Caco-2 (cell line): Measurements from ENCODE around the gene TMEM106A. TPM values are rescaled to one million over a fixed set of nuclear protein-coding genes. Genes with fewer than 3 reads are reported as not detected.
"Not testable (repeated sequence)": the region's sequence is repeated elsewhere in the genome, so short reads cannot be mapped to it uniquely, and the experiment has no call there.

ENCODE experiments used
- BruUV-seq: library from RNA; stranded (reverse); fragments of 400-500 nt; replicated peaks from 2 replicates; lab custom pipeline; 2021; lab: Mats Ljungman, UMichigan
- CTCF ChIA-PET: fragments of 300-600 bp; sonication (Branson Sonifier 250); formaldehyde crosslinking; loops from one replicate; lab custom pipeline; 2022; ENCODE audit warnings: antibody characterized with exemption; lab: Charles Lee
- POLR2A ChIA-PET: fragments of 300-600 bp; sonication (Branson Sonifier 250); formaldehyde crosslinking; loops from one replicate; lab custom pipeline; 2022; ENCODE audit warnings: antibody characterized with exemption; lab: Charles Lee
- DNase-seq, 2 experiments: peaks; one replicate each; pipeline versions ENCODE4 v3.0.0 to v3.0.0-alpha.2; 2020 to 2022
- H3K27me3 ChIP-seq: replicated peaks from 2 replicates; pipeline ENCODE4 v1.6.0; 2011; ENCODE audit warnings: low read length; ENCODE audit not compliant: control insufficient read depth, insufficient read depth
- H3K36me3 ChIP-seq: 2 replicates; pipeline ENCODE4 v1.5.1; 2011; ENCODE audit warnings: low read length; ENCODE audit not compliant: control insufficient read depth, insufficient read depth
- H3K4me1 ChIP-seq: fragments of 250-450 bp; sonication (Bioruptor Pico); 2 replicates; pipeline ENCODE4 v1.5.1; 2020; ENCODE audit warnings: mild to moderate bottlenecking
- H3K4me3 ChIP-seq: 2 replicates; pipeline ENCODE4 v1.5.1; 2011; ENCODE audit warnings: low read depth, mild to moderate bottlenecking, control low read depth, low read length
- H3K9me3 ChIP-seq: fragments of 250-450 bp; sonication (Bioruptor Pico); 2 replicates; pipeline ENCODE4 v1.5.1; 2020; ENCODE audit warnings: mild to moderate bottlenecking, moderate library complexity
- H3K27ac Mint-ChIP-seq: one replicate; pipeline ENCODE4 v1.8.0; 2022; ENCODE audit warnings: mixed read lengths; ENCODE audit not compliant: unreplicated experiment
- H3K27me3 Mint-ChIP-seq: one replicate; pipeline ENCODE4 v1.8.0; 2022; ENCODE audit warnings: mixed read lengths; ENCODE audit not compliant: insufficient read depth, unreplicated experiment
- H3K36me3 Mint-ChIP-seq: one replicate; pipeline ENCODE4 v1.8.0; 2022; ENCODE audit warnings: mild to moderate bottlenecking, mixed read lengths; ENCODE audit not compliant: insufficient read depth, unreplicated experiment
- H3K4me1 Mint-ChIP-seq: one replicate; pipeline ENCODE4 v1.8.0; 2022; ENCODE audit warnings: low read depth, mixed read lengths; ENCODE audit not compliant: unreplicated experiment
- H3K4me3 Mint-ChIP-seq: one replicate; pipeline ENCODE4 v1.8.0; 2022; ENCODE audit warnings: mild to moderate bottlenecking, moderate library complexity, mixed read lengths; ENCODE audit not compliant: unreplicated experiment
- H3K9me3 Mint-ChIP-seq: one replicate; pipeline ENCODE4 v1.8.0; 2022; ENCODE audit warnings: mixed read lengths; ENCODE audit not compliant: unreplicated experiment
- intact Hi-C: fragments of 100-400 bp; cut with micrococcal nuclease; formaldehyde crosslinking; loops from one replicate; pipeline ENCODE4 v1.10.0; 2022; ENCODE audit not compliant: unreplicated experiment
- total RNA-seq: library from RNA; stranded (reverse); gene quantifications from 2 replicates; pipeline ENCODE4 v1.2.3, GENCODE V29; 2022
- TF ChIP-seq, protein P1 (sequence below), 2 experiments: fragments of 200-600 bp in 1 of 2; IDR thresholded peaks; 1 replicate in 1 of 2; 2 replicates in 1 of 2; pipeline versions ENCODE4 v1.5.1 to v1.8.0; 2011 to 2022; ENCODE audit warnings: antibody characterized with exemption in 1 of 2, control low read depth in 1 of 2, inconsistent platforms in 1 of 2, low read depth in 1 of 2, low read length in 1 of 2, mild to moderate bottlenecking in 1 of 2, moderate library complexity in 1 of 2; ENCODE audit not compliant: insufficient read depth in 1 of 2, severe bottlenecking in 1 of 2, unreplicated experiment in 1 of 2

The TMEM106A gene
- total RNA-seq, 1 experiment from 2014 or later = 8.0 TPM

DNA sequence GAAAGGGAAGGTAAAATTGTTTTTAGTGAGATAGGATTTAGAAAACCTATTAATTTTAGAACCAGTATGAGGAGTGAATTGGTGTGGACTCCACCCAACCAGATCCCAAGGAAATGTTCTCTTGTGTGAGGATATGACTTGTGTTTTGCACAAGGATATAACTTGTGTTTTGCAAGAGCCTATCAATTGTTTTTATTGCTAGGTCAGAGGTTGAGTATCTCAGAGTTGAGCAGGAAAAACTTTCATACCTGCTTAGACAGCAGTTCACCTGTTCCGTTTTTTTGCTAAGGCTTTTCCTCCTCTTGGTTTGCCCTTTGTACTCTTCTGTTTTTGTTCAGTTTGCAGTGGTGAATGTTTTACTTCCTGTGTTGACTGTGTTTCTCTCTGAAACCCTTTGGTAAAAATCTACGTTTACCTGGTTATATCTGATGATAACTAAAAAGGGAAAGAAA, 35.5 kb upstream of the TMEM106A start:
- Histone ChIP-seq H3K4me3 (no peak overlapping the region), H3K4me1 (peaks cover 35% of the 10 kb centered on the region), H3K27me3 (no peaks in the 10 kb centered on the region), H3K9me3 (no peaks in the 10 kb centered on the region), H3K36me3 (no peaks in the 10 kb centered on the region)
- POLR2A ChIA-PET = interaction anchor here (1.3 kb wide), 1 partner anchor 140 kb away, joined by 5 read pairs; no protein-coding TSS in a partner anchor
- peaks cover 36% of the 10 kb centered on the region for H3K36me3 Mint-ChIP-seq
- intact Hi-C loops = no loop called here
- no TSS peak for BruUV-seq
- TF ChIP-seq, protein P1, sequence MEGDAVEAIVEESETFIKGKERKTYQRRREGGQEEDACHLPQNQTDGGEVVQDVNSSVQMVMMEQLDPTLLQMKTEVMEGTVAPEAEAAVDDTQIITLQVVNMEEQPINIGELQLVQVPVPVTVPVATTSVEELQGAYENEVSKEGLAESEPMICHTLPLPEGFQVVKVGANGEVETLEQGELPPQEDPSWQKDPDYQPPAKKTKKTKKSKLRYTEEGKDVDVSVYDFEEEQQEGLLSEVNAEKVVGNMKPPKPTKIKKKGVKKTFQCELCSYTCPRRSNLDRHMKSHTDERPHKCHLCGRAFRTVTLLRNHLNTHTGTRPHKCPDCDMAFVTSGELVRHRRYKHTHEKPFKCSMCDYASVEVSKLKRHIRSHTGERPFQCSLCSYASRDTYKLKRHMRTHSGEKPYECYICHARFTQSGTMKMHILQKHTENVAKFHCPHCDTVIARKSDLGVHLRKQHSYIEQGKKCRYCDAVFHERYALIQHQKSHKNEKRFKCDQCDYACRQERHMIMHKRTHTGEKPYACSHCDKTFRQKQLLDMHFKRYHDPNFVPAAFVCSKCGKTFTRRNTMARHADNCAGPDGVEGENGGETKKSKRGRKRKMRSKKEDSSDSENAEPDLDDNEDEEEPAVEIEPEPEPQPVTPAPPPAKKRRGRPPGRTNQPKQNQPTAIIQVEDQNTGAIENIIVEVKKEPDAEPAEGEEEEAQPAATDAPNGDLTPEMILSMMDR (IDR thresholded peaks at IDR 0.05; ENCODE audit: insufficient read depth in 1 of 2, low read depth in 1 of 2, low read length in 1 of 2, severe bottlenecking in 1 of 2, unreplicated experiment in 1 of 2) = no peak
- peak in 1 of 2 experiments; percentile 46 for DNase-seq
- peak overlapping the region; percentile 63 for H3K4me3 Mint-ChIP-seq
- H3K9me3 Mint-ChIP-seq = no peaks in the 10 kb centered on the region
- no peaks in the 10 kb centered on the region for H3K27me3 Mint-ChIP-seq
- peaks cover 25% of the 10 kb centered on the region for H3K4me1 Mint-ChIP-seq
- CTCF ChIA-PET = interaction anchor here (0.7 kb wide), 1 partner anchor 141 kb away, joined by 4 read pairs; no protein-coding TSS in a partner anchor
- peak overlapping the region; percentile 42 for H3K27ac Mint-ChIP-seq

DNA sequence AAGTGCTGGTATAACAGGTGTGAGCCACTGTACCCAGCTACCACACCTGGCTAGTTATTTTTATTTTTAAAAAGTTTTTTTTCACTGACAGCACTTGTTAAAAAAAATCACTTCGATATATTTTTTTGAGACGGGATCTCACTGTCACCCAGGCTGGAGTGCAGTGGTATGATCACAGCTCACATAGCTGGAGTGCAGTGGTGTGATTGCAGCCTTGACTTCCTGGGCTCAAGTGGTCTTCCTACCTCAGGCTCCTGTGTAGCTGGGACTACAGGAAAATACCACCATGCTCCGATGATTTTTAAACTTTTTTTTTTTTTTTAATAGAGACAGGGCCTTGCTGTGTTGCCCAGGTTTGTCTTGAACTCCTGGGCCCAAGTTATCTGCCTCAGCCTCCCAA, 27.8 kb upstream of the TMEM106A start:
- peaks cover 2% of the 10 kb centered on the region for H3K36me3 ChIP-seq
- POLR2A ChIA-PET = no interaction called here
- H3K36me3 Mint-ChIP-seq = peaks cover 27% of the 10 kb centered on the region
- no peaks in the 10 kb centered on the region for H3K4me1 ChIP-seq
- H3K9me3 ChIP-seq = no peaks in the 10 kb centered on the region
- no peaks in the 10 kb centered on the region for H3K27me3 Mint-ChIP-seq
- no peak for DNase-seq
- TF ChIP-seq, protein P1 (IDR thresholded peaks at IDR 0.05; ENCODE audit: insufficient read depth in 1 of 2, low read depth in 1 of 2, low read length in 1 of 2, severe bottlenecking in 1 of 2, unreplicated experiment in 1 of 2) = no peak
- no peaks in the 10 kb centered on the region for H3K9me3 Mint-ChIP-seq
- no peaks in the 10 kb centered on the region for H3K4me1 Mint-ChIP-seq
- no peak overlapping the region for H3K27ac Mint-ChIP-seq
- intact Hi-C loops = no loop called here
- H3K27me3 ChIP-seq = no peaks in the 10 kb centered on the region
- no peak overlapping the region for H3K4me3 Mint-ChIP-seq
- CTCF ChIA-PET = interaction anchor here (0.8 kb wide), 1 partner anchor 28 kb away, joined by 3 read pairs; the partner anchor contains the start of gene TMEM106A
- no TSS peak for BruUV-seq
- no peak overlapping the region for H3K4me3 ChIP-seq

DNA sequence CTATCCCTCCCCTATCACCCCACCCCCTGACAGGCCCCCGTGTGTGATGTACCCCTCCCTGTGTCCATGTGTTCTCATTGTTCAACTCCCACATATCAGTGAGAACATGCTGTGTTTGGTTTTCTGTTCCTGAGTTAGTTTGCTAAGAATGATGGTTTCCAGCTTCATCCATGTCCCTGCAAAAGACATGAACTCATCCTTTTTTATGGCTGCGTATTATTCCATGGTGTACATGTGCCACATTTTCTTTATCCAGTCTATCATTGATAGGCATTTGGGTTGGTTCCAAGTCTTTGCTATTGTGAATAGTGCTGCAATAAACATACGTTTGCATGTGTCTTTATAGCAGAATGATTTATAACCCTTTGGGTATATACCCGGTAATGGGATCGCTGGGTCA, 25.0 kb upstream of the TMEM106A start:
- H3K9me3 Mint-ChIP-seq, intact Hi-C loops, POLR2A ChIA-PET, H3K27me3 Mint-ChIP-seq, H3K9me3 ChIP-seq, DNase-seq, H3K4me3 ChIP-seq, H3K4me1 ChIP-seq, H3K27me3 ChIP-seq, CTCF ChIA-PET, BruUV-seq, H3K27ac Mint-ChIP-seq, H3K36me3 ChIP-seq, H3K4me1 Mint-ChIP-seq, H3K4me3 Mint-ChIP-seq: not testable (repeated sequence)
- peaks cover 40% of the 10 kb centered on the region for H3K36me3 Mint-ChIP-seq
